ENCODE data around the gene RP9. TPM values are rescaled to one million over a fixed set of nuclear protein-coding genes. Genes with fewer than 3 reads are reported as not detected.
"Not testable (repeated sequence)": the region's sequence is repeated elsewhere in the genome, so short reads cannot be mapped to it uniquely, and the experiment has no call there.

RP9 gene
- polyA plus RNA-seq, 1 donor: 39.3 TPM

DNA sequence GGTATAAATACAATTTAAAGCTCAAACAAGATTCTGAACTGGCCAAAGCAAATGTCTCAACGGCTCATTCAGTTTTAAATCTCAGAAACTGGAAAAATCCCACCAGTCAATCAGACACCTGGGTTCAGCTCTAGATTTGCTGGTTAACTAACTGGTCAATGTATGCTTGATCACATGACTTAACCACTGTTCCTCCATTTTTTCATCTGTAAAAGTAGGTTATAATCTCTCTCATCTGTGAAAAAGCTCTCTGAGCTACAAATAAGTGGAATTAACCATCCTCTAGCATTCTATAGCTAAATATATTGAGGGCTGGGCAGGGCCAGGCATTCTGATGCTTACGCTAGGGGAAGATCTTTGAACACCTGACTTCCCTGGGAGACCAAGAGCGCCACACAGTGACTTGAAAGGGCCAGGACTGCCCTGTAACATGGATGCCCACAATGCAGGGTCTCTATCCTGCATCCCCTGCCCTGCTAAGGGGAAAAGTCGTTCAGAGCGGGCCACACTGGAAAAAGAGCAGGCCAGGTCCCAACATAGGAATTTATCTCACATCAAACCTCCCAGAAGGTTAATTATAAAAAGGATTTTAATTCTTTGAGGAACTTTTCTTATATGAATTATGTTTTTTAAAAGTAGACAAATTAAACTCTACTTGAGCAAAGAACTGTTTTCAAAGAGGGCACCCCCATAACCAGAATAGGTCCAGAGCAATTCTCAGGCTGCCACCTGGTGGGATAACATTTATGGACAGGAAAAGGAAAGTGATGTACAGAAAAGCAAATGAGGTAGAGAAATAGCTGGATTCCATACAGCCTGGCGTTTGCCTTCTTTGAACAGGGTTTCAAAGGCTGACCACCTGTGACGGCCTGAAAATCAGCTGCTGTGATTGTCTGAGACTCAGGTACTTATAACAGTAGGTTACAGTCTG, 1.8 kb downstream of the RP9 start:
- peak; percentile 59 for DNase-seq

- DNase-seq: no peak
Measured at GRCh38 chr7:33101906-33102305, 7.3 kb downstream of the RP9 start.

DNA sequence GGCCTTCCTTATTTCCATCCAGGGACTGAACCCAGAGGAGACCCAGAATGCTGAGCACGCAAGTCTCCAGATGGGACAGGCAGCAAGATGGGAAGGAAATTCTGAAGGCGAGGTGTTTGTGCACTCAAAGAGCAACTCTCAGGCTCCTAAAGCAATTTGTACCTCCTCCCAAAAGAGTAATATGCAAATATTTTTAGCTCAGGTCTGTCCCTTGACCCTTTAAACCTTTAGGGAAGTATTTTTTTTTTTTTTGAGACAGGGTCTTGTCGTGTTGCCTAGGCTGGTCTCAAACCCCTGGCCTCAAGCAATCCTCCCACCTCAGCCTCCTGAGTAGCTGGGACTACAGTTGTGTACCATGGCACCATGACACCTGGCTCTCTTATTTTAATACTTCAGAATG, 8.4 kb downstream of the RP9 start:
- no peak for DNase-seq

GRCh38 chr7:33099154-33099940, 9.9 kb downstream of the RP9 start:
- DNase-seq: no peak

DNA sequence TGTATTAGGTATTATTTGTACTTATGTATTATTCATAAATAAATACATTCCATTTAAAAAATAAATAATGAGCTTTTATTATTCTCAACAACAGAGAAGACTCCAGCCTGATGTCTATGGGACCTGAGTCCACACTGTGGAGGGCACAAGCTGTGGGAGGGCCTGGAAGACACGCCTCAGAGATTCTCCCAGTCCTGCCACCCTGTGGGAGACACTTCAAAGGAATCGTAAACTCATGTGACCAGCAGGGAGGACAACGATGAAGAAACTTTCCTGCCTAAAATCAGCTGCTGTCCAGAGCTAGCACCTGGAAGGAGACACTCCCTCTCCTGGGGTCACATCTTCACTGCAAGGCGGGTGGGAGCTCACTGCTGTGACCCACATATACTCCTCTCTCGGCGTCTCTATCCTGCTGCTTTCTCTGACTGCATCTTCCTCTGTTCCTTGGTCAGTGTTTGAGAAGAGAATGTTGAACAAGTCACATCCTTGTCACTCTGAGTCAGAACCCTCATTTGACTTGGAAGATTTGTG, 14.4 kb downstream of the RP9 start:
- not testable (repeated sequence) for DNase-seq

DNA sequence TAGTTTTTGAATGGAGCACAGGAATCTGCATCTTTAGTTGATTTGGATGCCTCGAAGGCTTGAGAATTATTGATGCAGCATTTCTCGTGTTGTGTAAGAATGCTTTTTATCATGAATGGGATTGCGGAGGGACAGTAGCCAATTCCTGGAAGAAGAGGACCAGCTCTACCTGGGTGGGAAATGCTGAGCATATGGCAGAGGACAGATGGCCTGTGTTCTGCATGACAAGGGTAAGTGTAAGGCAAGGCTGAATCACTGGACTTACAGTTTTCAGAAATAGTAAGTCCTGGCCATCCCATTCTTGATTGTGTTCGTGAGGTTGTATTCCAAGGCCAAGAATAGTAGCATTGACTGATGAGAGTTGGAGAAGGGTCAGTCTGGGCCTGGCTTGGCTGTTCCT, 15.9 kb downstream of the RP9 start:
- no peak for DNase-seq

DNA sequence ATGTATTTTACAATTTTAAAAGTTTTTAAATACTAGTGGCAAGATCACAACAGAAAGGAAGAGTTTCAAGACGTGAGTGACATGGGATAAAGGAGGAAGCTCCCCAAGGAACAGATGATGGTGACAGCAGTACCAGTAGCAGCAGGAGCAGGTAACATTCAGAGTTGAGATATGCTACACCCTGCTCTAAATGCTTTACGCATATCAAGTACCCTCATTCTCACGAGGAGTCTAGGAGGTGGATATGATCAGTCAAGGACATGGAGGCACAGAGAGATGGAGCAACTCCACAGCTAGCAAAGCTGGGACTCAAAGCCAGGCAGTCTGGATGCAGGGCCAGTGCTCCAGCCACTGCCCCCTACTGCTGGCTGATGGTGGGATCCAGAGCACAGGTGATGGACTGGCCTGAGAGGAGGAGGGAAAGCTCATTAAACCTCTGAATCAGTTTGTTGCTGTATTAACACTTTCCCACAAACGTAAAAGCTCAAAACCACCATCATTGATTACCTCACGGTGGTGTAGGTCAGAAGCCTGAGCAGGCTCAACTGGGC, 17.5 kb downstream of the RP9 start:
- no peak for DNase-seq

DNA sequence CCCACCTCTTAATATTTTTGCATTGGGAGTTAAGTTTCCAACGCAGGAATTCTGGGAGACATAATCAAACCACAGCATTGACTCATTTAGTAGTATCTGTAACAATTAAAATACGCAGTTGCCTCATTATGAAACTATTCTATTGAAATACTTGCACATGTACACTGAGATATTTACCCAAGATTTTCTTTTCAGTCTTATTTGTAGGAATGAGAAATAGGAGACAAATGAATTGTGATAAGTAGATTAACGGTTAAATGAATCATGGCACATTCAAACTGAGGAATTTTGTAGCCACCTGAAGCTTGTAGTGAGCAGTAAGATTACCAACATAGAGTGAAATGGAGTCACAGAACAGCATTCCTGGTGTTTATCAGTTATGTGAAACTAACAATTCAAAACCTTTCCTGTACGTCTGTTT, 18.1 kb downstream of the RP9 start:
- no peak for DNase-seq

GRCh38 chr7:33089142-33089541, 20.1 kb downstream of the RP9 start:
- no peak for DNase-seq

DNA sequence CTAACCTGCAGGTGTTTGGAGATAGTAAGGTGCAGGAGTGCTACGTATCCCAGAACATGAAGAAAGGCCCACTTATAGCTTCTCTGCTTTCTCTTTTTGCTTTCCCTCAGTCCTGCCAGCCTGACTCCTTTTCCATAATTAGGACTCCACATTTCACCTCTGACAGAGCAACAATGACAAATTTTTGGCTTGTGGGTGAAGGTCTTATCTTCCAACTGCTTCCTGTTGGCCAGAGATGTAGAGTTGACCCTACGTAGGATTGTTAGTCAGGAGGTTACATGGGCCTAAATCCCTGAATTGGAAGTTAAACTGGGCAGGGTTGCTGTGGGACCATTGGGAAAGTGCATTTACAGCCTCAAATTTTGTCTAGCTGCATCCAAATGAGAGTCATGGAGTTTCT, 21.3 kb downstream of the RP9 start:
- DNase-seq: no peak

- DNase-seq: no peak
Measured at GRCh38 chr7:33087356-33087755, 21.8 kb downstream of the RP9 start.

DNA sequence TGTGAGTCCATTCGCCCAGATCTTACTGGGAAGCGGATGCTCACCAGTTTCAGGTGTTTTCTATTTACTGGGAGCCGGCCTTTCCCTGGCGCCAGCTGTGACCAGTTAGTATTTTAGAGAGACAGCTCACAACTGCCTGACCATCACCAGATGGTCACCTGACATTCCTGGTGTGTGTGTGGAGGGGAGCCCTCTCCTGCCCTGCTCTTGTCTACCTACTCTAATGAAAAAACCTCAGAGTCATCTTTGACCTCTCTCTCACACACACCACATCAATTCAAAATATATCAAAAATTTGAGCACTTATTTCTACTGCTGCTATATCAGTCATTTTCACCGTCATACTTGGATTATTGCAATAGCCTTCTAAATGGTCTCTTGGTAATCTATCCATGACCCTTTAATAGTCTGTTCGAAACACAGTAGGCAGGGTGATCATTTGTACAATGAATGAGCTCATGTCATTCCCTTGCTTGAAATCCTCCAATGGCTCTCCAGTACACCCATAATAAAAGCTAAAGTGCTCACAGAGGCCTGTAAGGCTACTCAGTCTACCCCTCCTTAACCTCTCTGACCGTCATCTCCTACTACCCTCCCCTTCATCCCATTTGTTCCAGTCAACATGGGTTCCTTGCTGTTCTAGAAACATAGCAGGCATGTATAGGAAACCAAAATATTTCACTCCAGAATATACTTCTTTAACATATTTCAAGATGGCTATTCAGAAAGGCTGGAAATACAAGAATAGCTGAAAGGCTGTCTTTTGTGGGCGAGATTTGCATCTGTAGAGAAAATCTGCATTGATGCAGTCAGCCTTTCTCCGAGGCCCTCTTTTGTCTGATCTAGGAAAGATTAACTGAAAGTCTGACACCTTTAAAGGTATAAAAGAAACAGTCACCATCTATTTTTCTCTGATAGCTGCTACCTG, 29.2 kb downstream of the RP9 start:
- DNase-seq: no peak

DNA sequence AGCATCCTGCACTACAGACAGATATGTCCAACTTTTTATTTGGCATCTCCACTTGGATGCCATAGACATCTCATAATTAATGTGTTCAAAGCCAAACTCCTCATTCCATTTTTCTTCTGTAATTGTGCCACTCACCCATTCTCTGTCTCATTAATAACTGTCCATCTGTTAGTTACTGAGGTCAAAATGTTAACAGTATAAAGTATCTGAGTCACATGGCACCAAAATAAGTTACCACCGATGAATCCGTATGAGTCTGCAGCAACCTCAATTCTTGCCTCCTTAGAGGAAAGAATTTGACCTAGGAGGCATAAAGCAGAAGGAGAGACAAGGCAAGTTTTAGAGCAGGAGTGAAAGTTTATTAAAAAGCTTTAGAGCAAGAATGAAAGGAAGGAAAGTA, 30.1 kb downstream of the RP9 start:
- DNase-seq: no peak

- no peak for DNase-seq
Measured at GRCh38 chr7:33076737-33077136, 32.5 kb downstream of the RP9 start.

DNA sequence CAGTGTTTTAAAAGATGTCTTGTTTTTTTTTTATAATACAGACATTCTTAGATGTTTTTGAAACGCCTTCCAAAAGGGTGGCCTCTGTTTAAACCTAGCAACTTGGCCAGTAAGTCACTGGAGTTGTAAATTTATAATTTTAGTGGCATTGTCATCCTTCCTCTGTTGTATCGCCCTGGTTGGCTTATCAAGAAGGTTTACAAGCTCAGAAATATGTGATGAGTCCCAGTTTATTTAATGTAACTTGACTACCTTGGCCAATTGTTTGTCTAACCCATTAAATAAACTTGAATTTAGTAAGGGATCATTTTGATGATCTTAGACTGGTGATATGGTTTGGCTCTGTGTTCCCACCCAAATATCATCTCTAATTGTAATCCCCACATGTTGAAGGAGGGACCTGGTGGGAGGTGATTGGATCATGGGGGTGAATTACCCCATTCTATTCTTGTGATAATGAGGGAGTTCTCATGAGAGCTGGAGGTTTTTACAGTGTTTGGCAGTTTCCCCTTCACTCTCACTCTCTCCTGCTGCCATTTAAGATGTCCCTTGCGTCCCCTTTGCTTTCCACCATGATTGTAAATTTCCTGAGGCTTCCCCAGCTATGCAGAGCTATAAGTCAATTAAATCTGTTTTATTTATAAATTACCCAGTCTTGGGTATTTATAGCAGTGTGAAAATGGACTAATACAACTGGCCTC, 33.2 kb downstream of the RP9 start:
- DNase-seq: no peak

DNA sequence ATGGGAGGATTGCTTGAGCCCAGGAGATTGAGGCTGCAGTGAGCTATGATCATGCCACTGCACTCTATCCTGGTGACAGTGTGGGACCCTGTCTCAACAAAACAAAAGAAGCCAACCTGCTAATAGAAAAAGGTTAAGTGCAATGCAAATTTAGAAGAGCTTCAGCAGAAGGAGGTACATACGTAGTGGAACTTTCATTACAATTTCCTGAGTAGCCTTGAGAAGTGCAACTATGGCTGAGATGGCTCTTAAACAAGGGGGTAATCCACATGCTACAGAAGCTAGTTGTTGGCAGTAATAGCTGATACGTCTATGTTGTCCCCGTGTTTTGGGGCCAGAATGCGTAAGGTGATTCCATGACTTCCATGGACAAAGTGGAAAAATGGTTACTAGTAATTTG, 36.0 kb downstream of the RP9 start:
- DNase-seq: no peak

- peak; percentile 55 for DNase-seq
Measured at GRCh38 chr7:33072471-33072870, 36.7 kb downstream of the RP9 start.

GRCh38 chr7:33070831-33071230, 38.4 kb downstream of the RP9 start:
- DNase-seq: no peak

GRCh38 chr7:33070277-33070676, 38.9 kb downstream of the RP9 start:
- DNase-seq: no peak

DNA sequence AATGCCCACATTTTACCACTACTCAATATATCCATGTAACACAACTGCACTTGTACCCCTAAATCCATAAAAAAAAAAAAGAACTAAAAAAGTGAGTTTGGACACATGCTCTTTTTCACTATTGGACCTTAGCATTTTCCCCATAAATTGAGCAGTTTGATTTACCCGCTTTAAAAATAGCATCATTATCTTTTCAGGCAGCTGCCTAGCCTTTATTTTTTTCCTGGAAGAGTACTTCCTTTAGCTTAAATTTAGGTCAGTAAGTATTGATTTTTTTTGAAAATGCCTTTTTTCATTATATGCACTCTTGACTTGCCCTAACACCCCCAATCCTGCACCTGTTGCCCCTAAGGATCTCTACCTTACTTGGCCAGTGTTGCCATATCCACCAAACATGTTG, 41.3 kb downstream of the RP9 start:
- no peak for DNase-seq

DNA sequence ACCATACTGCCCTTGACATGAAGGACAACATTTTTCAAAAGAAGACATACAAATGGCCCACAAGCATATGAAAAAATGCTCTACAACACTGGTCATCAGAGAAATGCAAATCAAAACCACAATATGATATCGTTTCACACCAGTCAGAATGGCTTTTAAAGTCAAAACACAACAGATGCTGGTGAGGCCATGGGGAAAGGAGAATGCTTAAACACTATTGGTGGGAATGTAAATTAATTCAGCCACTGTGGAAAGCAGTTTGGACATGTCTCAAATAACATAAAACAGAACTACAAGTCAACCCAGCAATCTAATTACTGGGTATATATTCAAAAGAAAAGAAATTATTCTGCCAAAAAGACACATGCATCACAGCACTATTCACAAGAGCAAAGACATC, 42.4 kb downstream of the RP9 start:
- no peak for DNase-seq

Data from left kidney (tissue), 2 donors.